ENCODE data around the gene CCN5.

Gene CCN5

GRCh38 chr20:44719841-44720240 lies 4.7 kb downstream of the CCN5 start:
- H3K27me3 ChIP-seq (ENCODE audit: insufficient read depth, poor library complexity, severe bottlenecking) = no peaks in the 10 kb centered on the region
- TF ChIP-seq CTCF (IDR thresholded peaks at IDR 0.05; ENCODE audit: insufficient read depth, low read length) = no peak
- no peak overlapping the region for H3K27ac ChIP-seq (replicated peaks)
- DNase-seq (ENCODE audit: low read depth in 1 of 2, low spot score in 1 of 2) = no peak
- H3K4me3 ChIP-seq (replicated peaks; ENCODE audit: insufficient read depth, low read length) = no peak overlapping the region

DNA sequence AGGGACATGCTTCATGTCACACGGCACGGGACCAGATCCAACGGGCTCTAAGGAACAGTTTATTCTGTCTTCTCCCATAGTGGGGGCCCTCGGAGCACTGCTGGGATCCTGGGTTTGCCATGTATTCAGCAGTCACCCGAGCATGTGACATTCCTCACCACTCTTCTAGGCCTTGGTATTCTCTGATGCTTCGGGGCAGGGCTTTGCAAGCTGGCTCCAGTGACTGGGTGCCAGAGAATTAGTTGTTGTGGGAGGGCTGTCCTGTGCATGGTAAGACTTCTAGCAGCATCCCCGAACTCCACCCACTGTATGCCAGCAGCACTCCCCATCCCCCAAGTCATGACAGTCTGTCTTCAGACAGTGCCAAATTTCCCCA lies 5.4 kb downstream of the CCN5 start:
- no peak overlapping the region for H3K27ac ChIP-seq (replicated peaks)
- DNase-seq (ENCODE audit: low read depth in 1 of 2, low spot score in 1 of 2) = no peak
- H3K27me3 ChIP-seq (ENCODE audit: insufficient read depth, poor library complexity, severe bottlenecking) = no peaks in the 10 kb centered on the region
- no peak overlapping the region for H3K4me3 ChIP-seq (replicated peaks; ENCODE audit: insufficient read depth, low read length)
- TF ChIP-seq SPI1 (IDR thresholded peaks at IDR 0.05; ENCODE audit: borderline replicate concordance, low read depth) (no peak), CTCF (IDR thresholded peaks at IDR 0.05; ENCODE audit: insufficient read depth, low read length) (no peak), GABPA (IDR thresholded peaks at IDR 0.05; ENCODE audit: low read depth) (no peak), POLR2AphosphoS5 (IDR thresholded peaks at IDR 0.05; ENCODE audit: low read depth) (no peak)
- TF ChIP-seq, protein P1, sequence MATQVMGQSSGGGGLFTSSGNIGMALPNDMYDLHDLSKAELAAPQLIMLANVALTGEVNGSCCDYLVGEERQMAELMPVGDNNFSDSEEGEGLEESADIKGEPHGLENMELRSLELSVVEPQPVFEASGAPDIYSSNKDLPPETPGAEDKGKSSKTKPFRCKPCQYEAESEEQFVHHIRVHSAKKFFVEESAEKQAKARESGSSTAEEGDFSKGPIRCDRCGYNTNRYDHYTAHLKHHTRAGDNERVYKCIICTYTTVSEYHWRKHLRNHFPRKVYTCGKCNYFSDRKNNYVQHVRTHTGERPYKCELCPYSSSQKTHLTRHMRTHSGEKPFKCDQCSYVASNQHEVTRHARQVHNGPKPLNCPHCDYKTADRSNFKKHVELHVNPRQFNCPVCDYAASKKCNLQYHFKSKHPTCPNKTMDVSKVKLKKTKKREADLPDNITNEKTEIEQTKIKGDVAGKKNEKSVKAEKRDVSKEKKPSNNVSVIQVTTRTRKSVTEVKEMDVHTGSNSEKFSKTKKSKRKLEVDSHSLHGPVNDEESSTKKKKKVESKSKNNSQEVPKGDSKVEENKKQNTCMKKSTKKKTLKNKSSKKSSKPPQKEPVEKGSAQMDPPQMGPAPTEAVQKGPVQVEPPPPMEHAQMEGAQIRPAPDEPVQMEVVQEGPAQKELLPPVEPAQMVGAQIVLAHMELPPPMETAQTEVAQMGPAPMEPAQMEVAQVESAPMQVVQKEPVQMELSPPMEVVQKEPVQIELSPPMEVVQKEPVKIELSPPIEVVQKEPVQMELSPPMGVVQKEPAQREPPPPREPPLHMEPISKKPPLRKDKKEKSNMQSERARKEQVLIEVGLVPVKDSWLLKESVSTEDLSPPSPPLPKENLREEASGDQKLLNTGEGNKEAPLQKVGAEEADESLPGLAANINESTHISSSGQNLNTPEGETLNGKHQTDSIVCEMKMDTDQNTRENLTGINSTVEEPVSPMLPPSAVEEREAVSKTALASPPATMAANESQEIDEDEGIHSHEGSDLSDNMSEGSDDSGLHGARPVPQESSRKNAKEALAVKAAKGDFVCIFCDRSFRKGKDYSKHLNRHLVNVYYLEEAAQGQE (IDR thresholded peaks at IDR 0.05; ENCODE audit: insufficient replicate concordance, low read depth) = no peak

GRCh38 chr20:44720997-44721784 lies 6.0 kb downstream of the CCN5 start:
- H3K4me3 ChIP-seq (replicated peaks; ENCODE audit: insufficient read depth, low read length) = no peak overlapping the region
- TF ChIP-seq POLR2AphosphoS5 (IDR thresholded peaks at IDR 0.05; ENCODE audit: low read depth) (no peak), CTCF (IDR thresholded peaks at IDR 0.05; ENCODE audit: insufficient read depth, low read length) (no peak), SPI1 (IDR thresholded peaks at IDR 0.05; ENCODE audit: borderline replicate concordance, low read depth) (no peak), GABPA (IDR thresholded peaks at IDR 0.05; ENCODE audit: low read depth) (no peak)
- TF ChIP-seq, protein P1 (IDR thresholded peaks at IDR 0.05; ENCODE audit: insufficient replicate concordance, low read depth) = no peak
- H3K27ac ChIP-seq (replicated peaks) = no peak overlapping the region
- DNase-seq (ENCODE audit: low read depth in 1 of 2, low spot score in 1 of 2) = no peak
- H3K27me3 ChIP-seq (ENCODE audit: insufficient read depth, poor library complexity, severe bottlenecking) = no peaks in the 10 kb centered on the region

GRCh38 chr20:44721785-44722054 lies 6.6 kb downstream of the CCN5 start:
- no peak overlapping the region for H3K4me3 ChIP-seq (replicated peaks; ENCODE audit: insufficient read depth, low read length)
- H3K27me3 ChIP-seq (ENCODE audit: insufficient read depth, poor library complexity, severe bottlenecking) = no peaks in the 10 kb centered on the region
- DNase-seq (ENCODE audit: low read depth in 1 of 2, low spot score in 1 of 2) = no peak
- H3K27ac ChIP-seq (replicated peaks) = no peak overlapping the region
- TF ChIP-seq GABPA (IDR thresholded peaks at IDR 0.05; ENCODE audit: low read depth) = no peak
- TF ChIP-seq POLR2AphosphoS5 (IDR thresholded peaks at IDR 0.05; ENCODE audit: low read depth) = no peak
- TF ChIP-seq SPI1 (IDR thresholded peaks at IDR 0.05; ENCODE audit: borderline replicate concordance, low read depth) = no peak
- TF ChIP-seq CTCF (IDR thresholded peaks at IDR 0.05; ENCODE audit: insufficient read depth, low read length) = no peak
- TF ChIP-seq, protein P1 (IDR thresholded peaks at IDR 0.05; ENCODE audit: insufficient replicate concordance, low read depth) = no peak

All from HL-60 (cell line).